Activated CD8-positive, alpha-beta memory T cell treated with anti-CD3 and anti-CD28 coated beads for 36 hours (primary cell): ENCODE results near the gene ZNF837. TPM values are rescaled to one million over a fixed set of nuclear protein-coding genes. Genes with fewer than 3 reads are reported as not detected.

ENCODE experiments used
- CTCF ChIA-PET: fragments of 350-600 bp; sonication (Branson Sonifier 250); formaldehyde crosslinking; loops from one replicate; lab custom pipeline; 2021; ENCODE audit warnings: antibody characterized with exemption; lab: Charles Lee
- POLR2A ChIA-PET: fragments of 350-600 bp; sonication (Branson Sonifier 250); formaldehyde crosslinking; loops from one replicate; lab custom pipeline; 2021; ENCODE audit warnings: antibody characterized with exemption; lab: Charles Lee
- total RNA-seq, 2 experiments: library from RNA; stranded (reverse); gene quantifications; one replicate each; pipeline ENCODE4 v1.2.3, GENCODE V29; 2021

The ZNF837 gene
- total RNA-seq, 2 experiments from 2014 or later = 1.7 to 1.9 TPM

- POLR2A ChIA-PET = no interaction called here
- CTCF ChIA-PET = interaction anchor here (1.0 to 1.4 kb wide), 2 partner anchors 10 to 11 kb away, joined by 3 to 4 read pairs; partner anchors contain the start of gene ZNF584
Observed at GRCh38 chr19:58398545-58398944, 17.7 kb upstream of the ZNF837 start.

DNA sequence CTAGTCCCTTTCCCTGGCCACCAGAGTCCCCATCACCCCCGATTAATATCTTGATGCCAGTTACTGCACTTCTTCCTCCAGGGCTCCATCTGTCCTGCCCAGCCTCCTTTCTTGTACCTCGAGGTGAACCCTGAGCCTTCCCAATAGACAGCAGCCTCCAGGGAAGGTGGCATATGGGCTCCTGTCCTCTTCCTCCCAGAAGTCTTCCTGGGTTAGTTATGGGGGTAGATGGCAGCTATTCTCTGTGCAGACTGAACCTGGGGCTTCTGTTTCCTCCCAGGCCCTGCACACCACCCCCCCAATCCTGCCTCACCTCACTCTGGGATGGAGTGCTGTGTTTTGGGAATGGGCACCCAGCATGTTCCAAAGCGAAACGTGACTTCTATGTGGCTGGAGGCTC is 17.3 kb upstream of the ZNF837 start:
- ChIA-PET POLR2A (no interaction called here), CTCF (no interaction called here)

DNA sequence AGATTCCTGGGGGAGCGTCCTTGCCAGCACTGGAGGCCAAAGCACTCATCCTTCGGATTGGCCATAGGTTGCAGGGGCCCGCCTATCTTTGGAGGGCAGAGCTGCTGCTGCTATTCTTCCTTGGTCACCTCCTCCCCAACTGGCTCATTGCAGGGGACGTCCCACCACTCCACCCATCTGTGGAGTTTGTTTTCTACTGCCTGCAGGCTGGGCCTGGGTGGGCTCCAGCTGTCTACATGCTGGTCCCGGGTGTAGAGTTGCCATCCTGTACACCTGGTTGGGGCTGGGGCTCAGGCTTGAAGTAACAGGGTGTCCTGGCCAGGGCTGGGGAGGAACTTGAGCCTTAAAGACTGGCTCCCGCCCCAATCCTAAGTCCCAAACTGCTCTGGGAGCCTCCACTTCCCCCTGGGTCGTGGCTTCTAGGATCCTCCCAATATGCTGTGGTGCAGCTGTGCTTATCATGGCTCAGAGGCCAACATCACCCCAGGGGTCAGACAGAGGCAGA is 16.8 kb upstream of the ZNF837 start:
- POLR2A ChIA-PET = no interaction called here
- CTCF ChIA-PET = no interaction called here

GRCh38 chr19:58396691-58397532 is 16.1 kb upstream of the ZNF837 start:
- ChIA-PET POLR2A (no interaction called here), CTCF (interaction anchor here (1.0 kb wide), 1 partner anchor 13 kb away, joined by 3 read pairs; no protein-coding TSS in a partner anchor)

GRCh38 chr19:58395979-58396627 is 15.3 kb upstream of the ZNF837 start:
- CTCF ChIA-PET = interaction anchor here (1.0 kb wide), 1 partner anchor 12 kb away, joined by 3 read pairs; no protein-coding TSS in a partner anchor
- POLR2A ChIA-PET = interaction anchor here (1.0 kb wide), 1 partner anchor 9 kb away, joined by 4 read pairs; the partner anchor contains the start of gene RPS5

- CTCF ChIA-PET = interaction anchor here (0.7 to 1.0 kb wide), 2 partner anchors 12 to 121 kb away, joined by 3 read pairs; no protein-coding TSS in a partner anchor
- POLR2A ChIA-PET = interaction anchor here (1.0 kb wide), 1 partner anchor 8 kb away, joined by 4 read pairs; the partner anchor contains the start of gene RPS5
Observed at GRCh38 chr19:58395220-58395978, 14.6 kb upstream of the ZNF837 start, which contains the start of gene RNF225. Gene RNF225, plus strand, starts transcription at chr19:58395656. Its CDS starts 434 bp downstream, at chr19:58396090.

- CTCF ChIA-PET = interaction anchor here (0.7 kb wide), 1 partner anchor 121 kb away, joined by 3 read pairs; no protein-coding TSS in a partner anchor
- POLR2A ChIA-PET = no interaction called here
Observed at GRCh38 chr19:58394821-58395219, 14.0 kb upstream of the ZNF837 start.

- CTCF ChIA-PET = no interaction called here
- POLR2A ChIA-PET = no interaction called here
Observed at GRCh38 chr19:58393725-58394033, 12.8 kb upstream of the ZNF837 start.

- POLR2A ChIA-PET = no interaction called here
- CTCF ChIA-PET = no interaction called here
Observed at GRCh38 chr19:58392945-58393724, 12.3 kb upstream of the ZNF837 start.

DNA sequence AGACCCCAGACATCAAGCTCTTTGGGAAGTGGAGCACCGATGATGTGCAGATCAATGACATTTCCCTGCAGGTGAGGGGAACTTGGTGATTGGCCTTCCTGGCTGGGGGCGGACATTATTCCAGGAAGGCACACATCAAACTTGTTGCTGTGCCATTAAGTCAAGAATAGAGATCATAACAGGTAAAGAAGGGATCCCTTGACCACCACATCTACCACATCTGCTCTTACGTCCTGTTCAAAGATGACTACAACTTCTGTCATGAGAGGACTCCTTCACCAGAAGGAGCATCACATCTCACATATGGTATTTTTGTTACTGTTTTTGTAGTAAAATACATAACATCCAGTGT is 7.3 kb upstream of the ZNF837 start:
- POLR2A ChIA-PET = interaction anchor here (0.6 to 0.7 kb wide), 4 partner anchors 24 to 101 kb away, joined by 3 to 4 read pairs (median 3); no protein-coding TSS in a partner anchor
- CTCF ChIA-PET = interaction anchor here (0.6 to 0.8 kb wide), 2 partner anchors 132 to 735 kb away, joined by 3 read pairs; partner anchors contain the start of gene ZBTB45

DNA sequence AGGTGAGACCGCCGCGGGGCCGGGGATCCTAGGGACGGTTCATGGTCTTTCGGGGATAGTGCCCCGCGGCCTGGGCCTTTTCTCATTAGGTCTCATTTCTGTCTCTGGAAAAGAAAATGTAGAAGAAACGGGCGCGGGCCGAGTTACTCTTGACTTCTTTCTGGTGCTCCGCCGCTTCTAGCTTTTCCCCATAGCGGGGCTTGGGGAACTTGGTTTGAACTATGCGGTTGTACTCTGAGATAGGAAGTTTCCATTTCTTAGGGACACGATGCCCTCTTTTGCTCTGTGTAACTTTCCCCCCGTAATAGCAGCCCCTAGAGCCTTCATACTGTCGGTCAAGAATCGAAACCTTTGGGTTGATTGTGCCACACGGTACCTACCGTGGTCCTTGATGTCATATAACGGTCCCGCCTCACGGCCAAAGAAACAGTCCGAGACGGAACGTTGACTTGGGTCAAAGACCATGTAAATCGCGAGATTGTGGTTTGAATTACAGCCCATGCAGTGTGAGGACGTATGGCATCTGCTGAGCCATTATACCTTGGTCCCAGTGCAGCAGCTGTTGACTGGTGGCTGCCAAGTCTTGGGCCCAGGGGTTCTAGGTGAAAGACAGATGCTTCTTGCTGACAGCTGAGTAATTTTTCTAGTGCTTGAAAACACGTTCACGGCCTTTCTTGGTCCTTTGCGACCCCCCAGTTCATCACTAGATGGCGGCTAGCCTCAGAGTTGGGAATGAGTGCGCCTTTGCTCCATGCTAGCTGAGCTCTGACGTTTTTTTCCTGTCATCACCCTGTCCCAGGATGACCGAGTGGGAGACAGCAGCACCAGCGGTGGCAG is 6.7 kb upstream of the ZNF837 start:
- CTCF ChIA-PET = interaction anchor here (0.6 to 0.8 kb wide), 2 partner anchors 132 to 735 kb away, joined by 3 read pairs; partner anchors contain the start of gene ZBTB45
- POLR2A ChIA-PET = interaction anchor here (0.6 to 1.4 kb wide), 6 partner anchors 8 to 102 kb away, joined by 3 to 4 read pairs (median 4); partner anchors contain the start of genes RNF225 and ZNF497

GRCh38 chr19:58386576-58387337 is 5.9 kb upstream of the ZNF837 start, which contains the start of gene RPS5:
Gene RPS5, plus strand, starts transcription at chr19:58387269. Its CDS starts 869 bp downstream, at chr19:58388138.
- POLR2A ChIA-PET = interaction anchor here (1.0 to 1.4 kb wide), 3 partner anchors 9 to 40 kb away, joined by 3 to 4 read pairs (median 4); partner anchors contain the start of genes RNF225 and ZNF497

DNA sequence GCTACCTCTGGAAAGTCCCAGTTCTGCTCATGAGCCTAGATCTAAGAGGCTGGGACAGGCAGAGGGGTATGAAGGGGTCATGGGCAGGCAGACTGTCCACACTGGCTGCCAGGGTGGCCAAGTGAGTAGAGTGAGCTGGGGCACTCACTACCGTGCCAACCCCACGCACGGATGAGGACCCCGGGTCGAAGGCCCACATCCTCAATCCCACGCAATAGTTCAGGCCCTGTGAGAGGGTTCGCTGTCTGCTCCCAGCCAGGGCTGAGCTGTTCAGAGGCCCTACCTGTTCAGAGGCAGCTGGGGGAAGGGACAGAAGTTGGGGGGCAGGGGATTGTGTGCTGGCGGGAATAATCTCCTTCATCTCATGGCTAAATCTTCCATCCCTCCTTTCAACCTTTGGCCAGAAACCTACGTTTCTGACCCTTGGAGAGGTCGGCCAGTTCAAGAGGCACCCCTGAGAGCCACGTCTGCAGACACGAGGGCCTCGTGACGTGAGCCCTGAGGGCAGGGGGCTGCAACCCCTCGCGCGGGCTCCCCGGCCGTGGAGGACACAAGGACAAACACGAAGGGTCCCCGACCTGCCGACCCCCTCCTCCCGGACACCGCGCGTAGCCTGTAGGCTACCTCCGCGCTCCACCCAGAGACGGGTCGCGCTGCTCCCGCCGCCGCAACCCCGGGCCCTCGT is 5.2 kb upstream of the ZNF837 start:
- ChIA-PET POLR2A (interaction anchor here (0.6 to 0.7 kb wide), 5 partner anchors 13 to 930 kb away, joined by 3 to 5 read pairs (median 3); no protein-coding TSS in a partner anchor), CTCF (no interaction called here)

More at GRCh38 chr19:58386576-58387337, 5.9 kb upstream of the ZNF837 start, which contains the start of gene RPS5:
- CTCF ChIA-PET = no interaction called here

- ChIA-PET CTCF (no interaction called here), POLR2A (interaction anchor here (0.6 to 0.7 kb wide), 5 partner anchors 12 to 930 kb away, joined by 3 to 5 read pairs (median 3); no protein-coding TSS in a partner anchor)
Observed at GRCh38 chr19:58385313-58385890, 4.6 kb upstream of the ZNF837 start.

DNA sequence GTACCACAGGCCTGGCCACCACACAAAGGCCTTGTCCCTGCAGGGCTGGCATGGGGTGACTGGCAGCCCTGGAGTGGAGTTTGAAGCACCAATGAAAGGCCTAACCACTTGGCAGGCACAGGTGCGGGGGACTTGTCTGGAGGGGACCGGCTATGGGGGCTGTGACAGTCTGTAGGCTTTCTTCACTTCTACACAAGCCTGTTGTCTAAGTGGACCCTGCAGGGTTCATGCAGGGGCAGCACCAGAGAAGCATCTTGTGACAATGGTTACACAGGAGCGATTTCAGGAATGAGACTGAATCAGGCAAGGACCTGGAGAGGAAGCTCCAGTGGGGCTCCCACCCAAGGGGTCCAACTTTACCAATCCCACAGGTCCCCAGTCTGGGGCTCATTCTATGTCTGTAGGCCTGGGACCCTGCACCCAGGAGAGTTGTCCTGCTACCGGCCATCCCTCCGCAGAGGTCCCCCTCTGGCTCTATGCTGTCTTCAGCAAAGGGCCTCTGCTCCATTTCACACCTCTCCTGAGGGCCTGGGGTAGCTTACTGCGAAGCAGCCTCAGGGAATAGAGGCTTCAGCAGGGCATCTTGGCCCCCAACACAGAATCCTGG is 2.3 kb upstream of the ZNF837 start:
- CTCF ChIA-PET = interaction anchor here (1.0 kb wide), 1 partner anchor 13 kb away, joined by 3 read pairs; no protein-coding TSS in a partner anchor
- POLR2A ChIA-PET = no interaction called here
